HepG2 (cell line): ENCODE results near the gene PUS7.

Experiments
- FOXP1 ChIP-seq, 2 experiments: fragments of 450-650 bp in 1 of 2; IDR thresholded peaks; 2 replicates each; pipeline ENCODE4 v1.6.1; 2017 to 2018; ENCODE audit warnings: antibody characterized with exemption in 1 of 2
- JUNB ChIP-seq: sonication (generic); formaldehyde crosslinking; IDR thresholded peaks from 2 replicates; pipeline ENCODE4 v1.8.0; 2022; ENCODE audit warnings: missing genetic modification reagents, mild to moderate bottlenecking, borderline replicate concordance
- YEATS4 ChIP-seq: sonication (generic); formaldehyde crosslinking; IDR thresholded peaks from 2 replicates; pipeline ENCODE4 v1.4.0; 2020; ENCODE audit warnings: missing genetic modification reagents, borderline replicate concordance
- ZNF414 ChIP-seq: sonication (generic); formaldehyde crosslinking; IDR thresholded peaks from 2 replicates; pipeline ENCODE4 v1.5.0; 2020; ENCODE audit warnings: missing genetic modification reagents
- ZNF781 ChIP-seq: sonication (generic); formaldehyde crosslinking; IDR thresholded peaks from 2 replicates; pipeline ENCODE4 v1.5.1; 2020; ENCODE audit warnings: borderline replicate concordance, mild to moderate bottlenecking, missing genetic modification reagents; ENCODE audit errors: not compliant biosample characterization
- TF ChIP-seq, protein P1 (sequence below): sonication (generic); formaldehyde crosslinking; IDR thresholded peaks from 2 replicates; pipeline ENCODE4 v1.5.1; 2020; ENCODE audit warnings: mild to moderate bottlenecking, missing genetic modification reagents

GRCh38 chr7:105438254-105438653 lies 83.8 kb downstream of the PUS7 start:
- TF ChIP-seq JUNB (CRISPR knock-in tag): no peak
- no peak for TF ChIP-seq YEATS4 (CRISPR knock-in tag)
- TF ChIP-seq FOXP1 (IDR thresholded peaks at IDR 0.05): no peak
- no peak for TF ChIP-seq FOXP1 (CRISPR knock-in tag; IDR thresholded peaks at IDR 0.05)
- no peak for TF ChIP-seq ZNF414 (CRISPR knock-in tag)
- TF ChIP-seq, protein P1, sequence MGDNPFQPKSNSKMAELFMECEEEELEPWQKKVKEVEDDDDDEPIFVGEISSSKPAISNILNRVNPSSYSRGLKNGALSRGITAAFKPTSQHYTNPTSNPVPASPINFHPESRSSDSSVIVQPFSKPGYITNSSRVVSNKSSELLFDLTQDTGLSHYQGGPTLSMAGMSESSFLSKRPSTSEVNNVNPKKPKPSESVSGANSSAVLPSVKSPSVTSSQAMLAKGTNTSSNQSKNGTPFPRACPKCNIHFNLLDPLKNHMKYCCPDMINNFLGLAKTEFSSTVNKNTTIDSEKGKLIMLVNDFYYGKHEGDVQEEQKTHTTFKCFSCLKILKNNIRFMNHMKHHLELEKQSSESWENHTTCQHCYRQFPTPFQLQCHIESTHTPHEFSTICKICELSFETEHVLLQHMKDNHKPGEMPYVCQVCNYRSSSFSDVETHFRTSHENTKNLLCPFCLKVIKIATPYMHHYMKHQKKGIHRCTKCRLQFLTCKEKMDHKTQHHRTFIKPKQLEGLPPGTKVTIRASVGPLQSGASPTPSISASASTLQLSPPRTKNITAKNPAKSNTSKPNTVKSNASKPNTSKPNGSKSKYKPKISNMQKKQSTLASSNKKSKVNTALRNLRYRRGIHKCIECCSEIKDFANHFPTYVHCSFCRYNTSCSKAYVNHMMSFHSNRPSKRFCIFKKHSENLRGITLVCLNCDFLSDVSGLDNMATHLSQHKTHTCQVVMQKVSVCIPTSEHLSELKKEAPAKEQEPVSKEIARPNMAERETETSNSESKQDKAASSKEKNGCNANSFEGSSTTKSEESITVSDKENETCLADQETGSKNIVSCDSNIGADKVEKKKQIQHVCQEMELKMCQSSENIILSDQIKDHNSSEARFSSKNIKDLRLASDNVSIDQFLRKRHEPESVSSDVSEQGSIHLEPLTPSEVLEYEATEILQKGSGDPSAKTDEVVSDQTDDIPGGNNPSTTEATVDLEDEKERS (CRISPR knock-in tag): no peak
- TF ChIP-seq ZNF781 (CRISPR knock-in tag): no peak
